Body of pancreas (tissue), 4 donors: ENCODE measurements around the gene COLEC11.

Experiments used
- CTCF ChIP-seq, 7 experiments: fragments of 450-650 bp in 4 of 7; fragments of 200-600 bp in 3 of 7; sonication (generic) in 3 of 7; IDR thresholded peaks; one replicate each; pipeline ENCODE4 v1.5.1; 2016 to 2019; ENCODE audit warnings: antibody characterized with exemption in 7 of 7
- POLR2A ChIP-seq, 3 donors: fragments of 450-650 bp; IDR thresholded peaks; one replicate each; pipeline ENCODE4 v1.6.1; 2016; ENCODE audit warnings: antibody characterized with exemption in 3 of 3, mild to moderate bottlenecking in 2 of 3

DNA sequence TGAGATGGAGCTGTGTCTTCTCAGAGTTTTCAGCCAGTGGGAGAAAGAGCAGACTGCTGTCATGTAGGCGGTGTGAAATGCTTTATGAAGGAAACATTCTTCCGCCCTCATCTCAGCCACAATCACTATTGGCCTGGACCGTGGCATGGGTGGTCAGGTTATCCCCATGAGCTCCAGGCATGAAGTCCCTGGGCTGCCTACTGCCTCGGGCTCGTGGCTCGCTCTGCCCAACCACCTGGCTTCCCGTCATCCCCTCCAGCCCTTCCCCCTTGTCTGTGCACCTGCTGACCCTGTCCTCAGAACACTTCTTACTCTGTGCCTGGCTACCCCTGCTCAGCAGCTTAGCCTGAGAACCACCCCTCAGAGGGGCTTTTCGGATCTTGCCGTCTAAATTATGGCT lies 15.5 kb downstream of the COLEC11 start:
- no peak for TF ChIP-seq CTCF (IDR thresholded peaks at IDR 0.05)
- TF ChIP-seq POLR2A (IDR thresholded peaks at IDR 0.05), result no peak
